SK-N-SH treated with all-trans-retinoic acid at 6 μM for 48 hours (cell line): Measurements from ENCODE around the gene FLT3.
A peak's percentile ranks its signal among the peaks of the same experiment; 100 is the strongest.

Experiments used
- ATAC-seq: fragments of 200-7000 bp; cut with Tn5 transposase; 3 replicates; pipeline ENCODE4 v1.9.1; 2020; ENCODE audit warnings: mild to moderate bottlenecking, moderate library complexity
- ARNTL ChIP-seq: fragments of 450-650 bp; formaldehyde crosslinking; IDR thresholded peaks from 2 replicates; pipeline ENCODE4 v1.5.0; 2020; ENCODE audit warnings: low read depth, mild to moderate bottlenecking, moderate library complexity, borderline replicate concordance
- BACH2 ChIP-seq: fragments of 250-450 bp; sonication (Bioruptor Pico); IDR thresholded peaks from 2 replicates; pipeline ENCODE4 v1.9.0; 2021; ENCODE audit warnings: mild to moderate bottlenecking, borderline replicate concordance
- CSDC2 ChIP-seq: fragments of 250-450 bp; sonication (Bioruptor Pico); IDR thresholded peaks from 2 replicates; pipeline ENCODE4 v1.5.0; 2020; ENCODE audit warnings: mild to moderate bottlenecking, moderate library complexity
- GLIS3 ChIP-seq: fragments of 250-450 bp; sonication (Bioruptor Pico); IDR thresholded peaks from 2 replicates; pipeline ENCODE4 v1.5.0; 2020; ENCODE audit warnings: mild to moderate bottlenecking, moderate library complexity
- ISL1 ChIP-seq: fragments of 250-450 bp; sonication (Bioruptor Pico); IDR thresholded peaks from 2 replicates; pipeline ENCODE4 v2.1.2; 2022; ENCODE audit warnings: mild to moderate bottlenecking, moderate library complexity
- OSR1 ChIP-seq: fragments of 250-450 bp; sonication (Bioruptor Pico); IDR thresholded peaks from 2 replicates; pipeline ENCODE4 v1.8.0; 2022; ENCODE audit warnings: moderate library complexity, mild to moderate bottlenecking, inconsistent platforms
- PPARA ChIP-seq: fragments of 250-450 bp; sonication (Bioruptor Pico); IDR thresholded peaks from 2 replicates; pipeline ENCODE4 v1.5.0; 2020; ENCODE audit warnings: mild to moderate bottlenecking, borderline replicate concordance
- RARB ChIP-seq: fragments of 250-450 bp; sonication (Bioruptor Pico); IDR thresholded peaks from 2 replicates; pipeline ENCODE4 v1.8.0; 2021; ENCODE audit warnings: mild to moderate bottlenecking, moderate library complexity
- SNAI2 ChIP-seq: fragments of 250-450 bp; sonication (Bioruptor Pico); IDR thresholded peaks from 2 replicates; pipeline ENCODE4 v1.5.0; 2020; ENCODE audit warnings: mild to moderate bottlenecking, moderate library complexity
- TCF4 ChIP-seq: fragments of 250-450 bp; sonication (Bioruptor Pico); IDR thresholded peaks from 2 replicates; pipeline ENCODE4 v1.8.0; 2021; ENCODE audit warnings: mild to moderate bottlenecking, moderate library complexity, borderline replicate concordance
- TOX ChIP-seq: fragments of 250-450 bp; sonication (Bioruptor Pico); IDR thresholded peaks from 2 replicates; pipeline ENCODE4 v1.8.0; 2021; ENCODE audit warnings: mild to moderate bottlenecking, moderate library complexity, borderline replicate concordance
- ZC3H10 ChIP-seq: fragments of 250-450 bp; sonication (Bioruptor Pico); IDR thresholded peaks from 2 replicates; pipeline ENCODE4 v1.5.1; 2021; ENCODE audit warnings: mild to moderate bottlenecking, moderate library complexity
- ZFP3 ChIP-seq: fragments of 250-450 bp; sonication (Bioruptor Pico); IDR thresholded peaks from 2 replicates; pipeline ENCODE4 v1.5.0; 2020; ENCODE audit warnings: mild to moderate bottlenecking, moderate library complexity
- ZFP30 ChIP-seq: fragments of 450-650 bp; formaldehyde crosslinking; IDR thresholded peaks from 2 replicates; pipeline ENCODE4 v1.5.0; 2022; ENCODE audit warnings: mild to moderate bottlenecking, moderate library complexity
- ZNF565 ChIP-seq: fragments of 450-650 bp; formaldehyde crosslinking; conservative IDR thresholded peaks from 2 replicates; pipeline ENCODE4 v1.5.0; 2020; ENCODE audit warnings: low read depth, mild to moderate bottlenecking, moderate library complexity
- ZNF70 ChIP-seq: fragments of 450-650 bp; formaldehyde crosslinking; IDR thresholded peaks from 2 replicates; pipeline ENCODE4 v1.5.0; 2020; ENCODE audit warnings: mild to moderate bottlenecking, moderate library complexity
- TF ChIP-seq, protein P1 (sequence below): fragments of 250-450 bp; sonication (Bioruptor Pico); IDR thresholded peaks from 2 replicates; pipeline ENCODE4 v1.5.0; 2020; ENCODE audit warnings: mild to moderate bottlenecking, moderate library complexity
- TF ChIP-seq, protein P2 (sequence below): fragments of 250-450 bp; sonication (Bioruptor Pico); IDR thresholded peaks from 2 replicates; pipeline ENCODE4 v1.5.1; 2021; ENCODE audit warnings: mild to moderate bottlenecking, moderate library complexity
- TF ChIP-seq, protein P3 (sequence below): fragments of 250-450 bp; sonication (Bioruptor Pico); IDR thresholded peaks from 2 replicates; pipeline ENCODE4 v1.5.1; 2020; ENCODE audit warnings: low read depth, mild to moderate bottlenecking, moderate library complexity
- TF ChIP-seq, protein P4 (sequence below): fragments of 250-450 bp; sonication (Bioruptor Pico); IDR thresholded peaks from 2 replicates; pipeline ENCODE4 v1.8.0; 2021; ENCODE audit warnings: low read depth, mild to moderate bottlenecking, moderate library complexity, borderline replicate concordance
- TF ChIP-seq, protein P5 (sequence below): fragments of 250-450 bp; sonication (Bioruptor Pico); IDR thresholded peaks from 2 replicates; pipeline ENCODE4 v1.8.0; 2020; ENCODE audit warnings: mild to moderate bottlenecking, moderate library complexity, borderline replicate concordance

Gene FLT3

DNA sequence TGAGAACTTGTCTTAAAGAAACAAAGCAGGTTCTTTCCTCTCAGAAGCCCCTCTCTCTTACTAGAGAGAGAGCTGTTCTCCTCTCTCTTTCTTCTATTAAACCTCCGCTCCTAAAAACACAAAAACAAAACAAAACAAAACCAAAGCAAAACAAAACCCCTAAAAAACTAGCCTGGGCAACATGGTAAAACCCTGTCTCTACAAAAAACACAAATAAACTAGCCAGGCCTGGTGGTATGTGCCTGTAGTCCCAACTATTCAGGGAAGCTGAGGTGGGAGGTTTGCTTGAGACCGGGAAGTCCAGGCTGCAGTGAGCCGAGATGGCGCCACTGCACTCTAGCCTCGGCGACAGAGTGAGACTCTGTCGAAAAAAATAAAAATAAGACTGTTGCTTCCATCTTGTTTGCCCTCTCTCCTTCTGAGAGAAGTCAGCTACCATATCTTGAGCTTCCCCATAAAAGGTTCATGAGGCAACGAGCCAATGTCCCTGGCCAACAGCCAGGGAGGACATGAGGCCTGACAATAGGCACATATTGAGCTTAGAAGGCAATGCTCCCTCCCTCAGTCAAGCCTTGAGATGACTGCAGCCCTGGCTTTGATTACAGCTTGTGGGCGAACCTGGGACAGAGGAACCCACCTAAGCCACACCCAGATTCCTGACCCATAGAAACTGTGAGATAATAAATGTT, 17.5 kb upstream of the FLT3 start:
- TF ChIP-seq TOX (CRISPR knock-in tag), result no peak
- TF ChIP-seq, all 23 proteins: peak for 0
- ATAC-seq, result peak; percentile 46; the same call in 1 of the 3 replicates

DNA sequence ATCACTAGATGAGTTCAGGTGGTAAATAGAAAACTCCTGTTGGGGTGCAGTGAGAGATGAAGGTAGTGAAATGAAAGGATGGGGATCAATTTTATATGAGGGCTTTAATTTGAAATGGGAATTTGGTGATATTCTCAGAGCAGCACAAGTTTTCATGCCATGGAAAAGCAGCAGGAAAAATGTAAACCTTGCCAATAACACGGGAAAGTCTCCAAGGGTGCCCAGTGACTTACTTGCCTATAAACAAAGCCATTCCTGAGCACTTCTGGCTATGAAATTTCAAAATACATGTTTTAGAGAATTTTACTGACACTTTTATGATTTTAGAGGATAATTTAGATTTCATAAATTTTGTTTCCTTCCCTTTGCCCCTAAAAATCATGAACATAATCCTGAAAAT, 16.4 kb upstream of the FLT3 start:
- no peak for ATAC-seq
- TF ChIP-seq, protein P1, sequence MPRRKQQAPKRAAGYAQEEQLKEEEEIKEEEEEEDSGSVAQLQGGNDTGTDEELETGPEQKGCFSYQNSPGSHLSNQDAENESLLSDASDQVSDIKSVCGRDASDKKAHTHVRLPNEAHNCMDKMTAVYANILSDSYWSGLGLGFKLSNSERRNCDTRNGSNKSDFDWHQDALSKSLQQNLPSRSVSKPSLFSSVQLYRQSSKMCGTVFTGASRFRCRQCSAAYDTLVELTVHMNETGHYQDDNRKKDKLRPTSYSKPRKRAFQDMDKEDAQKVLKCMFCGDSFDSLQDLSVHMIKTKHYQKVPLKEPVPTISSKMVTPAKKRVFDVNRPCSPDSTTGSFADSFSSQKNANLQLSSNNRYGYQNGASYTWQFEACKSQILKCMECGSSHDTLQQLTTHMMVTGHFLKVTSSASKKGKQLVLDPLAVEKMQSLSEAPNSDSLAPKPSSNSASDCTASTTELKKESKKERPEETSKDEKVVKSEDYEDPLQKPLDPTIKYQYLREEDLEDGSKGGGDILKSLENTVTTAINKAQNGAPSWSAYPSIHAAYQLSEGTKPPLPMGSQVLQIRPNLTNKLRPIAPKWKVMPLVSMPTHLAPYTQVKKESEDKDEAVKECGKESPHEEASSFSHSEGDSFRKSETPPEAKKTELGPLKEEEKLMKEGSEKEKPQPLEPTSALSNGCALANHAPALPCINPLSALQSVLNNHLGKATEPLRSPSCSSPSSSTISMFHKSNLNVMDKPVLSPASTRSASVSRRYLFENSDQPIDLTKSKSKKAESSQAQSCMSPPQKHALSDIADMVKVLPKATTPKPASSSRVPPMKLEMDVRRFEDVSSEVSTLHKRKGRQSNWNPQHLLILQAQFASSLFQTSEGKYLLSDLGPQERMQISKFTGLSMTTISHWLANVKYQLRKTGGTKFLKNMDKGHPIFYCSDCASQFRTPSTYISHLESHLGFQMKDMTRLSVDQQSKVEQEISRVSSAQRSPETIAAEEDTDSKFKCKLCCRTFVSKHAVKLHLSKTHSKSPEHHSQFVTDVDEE (CRISPR knock-in tag), result no peak
- TF ChIP-seq ZFP30 (CRISPR knock-in tag) (no peak), OSR1 (no peak), BACH2 (no peak), PPARA (no peak), ARNTL (CRISPR knock-in tag) (no peak)

DNA sequence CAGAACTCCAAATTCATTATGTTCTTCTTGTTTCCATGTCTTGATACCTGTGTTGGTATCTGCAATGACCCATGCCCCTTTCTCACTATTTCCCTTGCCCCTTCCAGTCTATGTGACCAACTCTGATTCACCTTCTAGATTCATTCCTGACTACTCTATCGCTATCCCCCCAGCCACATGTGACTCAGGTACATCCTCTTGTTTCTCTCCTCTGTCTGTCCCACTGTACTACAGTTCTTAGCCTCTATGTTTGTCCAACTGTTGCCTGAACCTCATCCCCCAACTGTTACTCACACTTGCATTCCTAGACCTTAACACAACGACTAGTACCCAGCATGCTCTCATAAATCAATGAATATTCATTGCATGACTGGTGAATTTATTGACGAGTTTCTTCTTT, 10.0 kb upstream of the FLT3 start:
- no peak for ATAC-seq
- TF ChIP-seq TOX (CRISPR knock-in tag) (no peak), BACH2 (no peak), ARNTL (CRISPR knock-in tag) (no peak), ISL1 (no peak), ZNF565 (no peak), PPARA (no peak), OSR1 (no peak), TCF4 (CRISPR knock-in tag) (no peak), SNAI2 (no peak), GLIS3 (CRISPR knock-in tag) (no peak), CSDC2 (no peak), ZC3H10 (CRISPR knock-in tag) (no peak), ZFP3 (no peak), ZFP30 (CRISPR knock-in tag) (no peak)
- TF ChIP-seq, protein P2, sequence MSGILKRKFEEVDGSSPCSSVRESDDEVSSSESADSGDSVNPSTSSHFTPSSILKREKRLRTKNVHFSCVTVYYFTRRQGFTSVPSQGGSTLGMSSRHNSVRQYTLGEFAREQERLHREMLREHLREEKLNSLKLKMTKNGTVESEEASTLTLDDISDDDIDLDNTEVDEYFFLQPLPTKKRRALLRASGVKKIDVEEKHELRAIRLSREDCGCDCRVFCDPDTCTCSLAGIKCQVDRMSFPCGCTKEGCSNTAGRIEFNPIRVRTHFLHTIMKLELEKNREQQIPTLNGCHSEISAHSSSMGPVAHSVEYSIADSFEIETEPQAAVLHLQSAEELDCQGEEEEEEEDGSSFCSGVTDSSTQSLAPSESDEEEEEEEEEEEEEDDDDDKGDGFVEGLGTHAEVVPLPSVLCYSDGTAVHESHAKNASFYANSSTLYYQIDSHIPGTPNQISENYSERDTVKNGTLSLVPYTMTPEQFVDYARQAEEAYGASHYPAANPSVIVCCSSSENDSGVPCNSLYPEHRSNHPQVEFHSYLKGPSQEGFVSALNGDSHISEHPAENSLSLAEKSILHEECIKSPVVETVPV, result no peak
- TF ChIP-seq, protein P1 (CRISPR knock-in tag), result no peak
- TF ChIP-seq, protein P3, sequence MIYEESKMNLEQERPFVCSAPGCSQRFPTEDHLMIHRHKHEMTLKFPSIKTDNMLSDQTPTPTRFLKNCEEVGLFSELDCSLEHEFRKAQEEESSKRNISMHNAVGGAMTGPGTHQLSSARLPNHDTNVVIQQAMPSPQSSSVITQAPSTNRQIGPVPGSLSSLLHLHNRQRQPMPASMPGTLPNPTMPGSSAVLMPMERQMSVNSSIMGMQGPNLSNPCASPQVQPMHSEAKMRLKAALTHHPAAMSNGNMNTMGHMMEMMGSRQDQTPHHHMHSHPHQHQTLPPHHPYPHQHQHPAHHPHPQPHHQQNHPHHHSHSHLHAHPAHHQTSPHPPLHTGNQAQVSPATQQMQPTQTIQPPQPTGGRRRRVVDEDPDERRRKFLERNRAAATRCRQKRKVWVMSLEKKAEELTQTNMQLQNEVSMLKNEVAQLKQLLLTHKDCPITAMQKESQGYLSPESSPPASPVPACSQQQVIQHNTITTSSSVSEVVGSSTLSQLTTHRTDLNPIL (CRISPR knock-in tag), result no peak

DNA sequence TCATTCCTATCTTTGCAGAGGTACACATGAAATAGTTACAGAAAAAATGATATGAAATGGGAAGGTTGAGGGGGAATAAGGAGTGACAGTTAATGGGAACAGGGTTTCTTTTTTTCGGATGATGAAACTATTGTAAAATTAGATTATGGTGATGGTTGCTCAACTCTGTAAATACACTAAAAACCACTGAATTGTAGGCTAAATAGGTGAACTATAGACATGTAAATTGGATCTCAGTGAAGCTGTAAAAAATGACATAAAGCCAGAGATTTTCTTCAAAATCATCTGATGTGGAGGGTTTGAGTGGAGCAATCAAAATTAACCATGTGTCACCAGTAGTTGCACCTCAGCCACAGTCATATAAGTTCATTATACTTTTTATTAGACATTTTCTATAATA, 6.6 kb upstream of the FLT3 start:
- ATAC-seq, result no peak
- TF ChIP-seq, protein P4, sequence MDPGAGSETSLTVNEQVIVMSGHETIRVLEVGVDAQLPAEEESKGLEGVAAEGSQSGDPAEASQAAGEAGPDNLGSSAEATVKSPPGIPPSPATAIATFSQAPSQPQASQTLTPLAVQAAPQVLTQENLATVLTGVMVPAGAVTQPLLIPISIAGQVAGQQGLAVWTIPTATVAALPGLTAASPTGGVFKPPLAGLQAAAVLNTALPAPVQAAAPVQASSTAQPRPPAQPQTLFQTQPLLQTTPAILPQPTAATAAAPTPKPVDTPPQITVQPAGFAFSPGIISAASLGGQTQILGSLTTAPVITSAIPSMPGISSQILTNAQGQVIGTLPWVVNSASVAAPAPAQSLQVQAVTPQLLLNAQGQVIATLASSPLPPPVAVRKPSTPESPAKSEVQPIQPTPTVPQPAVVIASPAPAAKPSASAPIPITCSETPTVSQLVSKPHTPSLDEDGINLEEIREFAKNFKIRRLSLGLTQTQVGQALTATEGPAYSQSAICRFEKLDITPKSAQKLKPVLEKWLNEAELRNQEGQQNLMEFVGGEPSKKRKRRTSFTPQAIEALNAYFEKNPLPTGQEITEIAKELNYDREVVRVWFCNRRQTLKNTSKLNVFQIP (CRISPR knock-in tag), result no peak
- TF ChIP-seq ISL1 (no peak), GLIS3 (CRISPR knock-in tag) (no peak), ZFP30 (CRISPR knock-in tag) (no peak), OSR1 (no peak), ZC3H10 (CRISPR knock-in tag) (no peak), TOX (CRISPR knock-in tag) (no peak), SNAI2 (no peak), ZNF70 (no peak), CSDC2 (no peak), BACH2 (no peak), ZFP3 (no peak), RARB (CRISPR knock-in tag) (no peak)
- TF ChIP-seq, protein P5, sequence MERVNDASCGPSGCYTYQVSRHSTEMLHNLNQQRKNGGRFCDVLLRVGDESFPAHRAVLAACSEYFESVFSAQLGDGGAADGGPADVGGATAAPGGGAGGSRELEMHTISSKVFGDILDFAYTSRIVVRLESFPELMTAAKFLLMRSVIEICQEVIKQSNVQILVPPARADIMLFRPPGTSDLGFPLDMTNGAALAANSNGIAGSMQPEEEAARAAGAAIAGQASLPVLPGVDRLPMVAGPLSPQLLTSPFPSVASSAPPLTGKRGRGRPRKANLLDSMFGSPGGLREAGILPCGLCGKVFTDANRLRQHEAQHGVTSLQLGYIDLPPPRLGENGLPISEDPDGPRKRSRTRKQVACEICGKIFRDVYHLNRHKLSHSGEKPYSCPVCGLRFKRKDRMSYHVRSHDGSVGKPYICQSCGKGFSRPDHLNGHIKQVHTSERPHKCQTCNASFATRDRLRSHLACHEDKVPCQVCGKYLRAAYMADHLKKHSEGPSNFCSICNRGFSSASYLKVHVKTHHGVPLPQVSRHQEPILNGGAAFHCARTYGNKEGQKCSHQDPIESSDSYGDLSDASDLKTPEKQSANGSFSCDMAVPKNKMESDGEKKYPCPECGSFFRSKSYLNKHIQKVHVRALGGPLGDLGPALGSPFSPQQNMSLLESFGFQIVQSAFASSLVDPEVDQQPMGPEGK (CRISPR knock-in tag), result no peak
- TF ChIP-seq, protein P2, result no peak
